Dermis blood vessel endothelial cell (primary cell): ENCODE results near the gene BCKDK. TPM values are rescaled to one million over a fixed set of nuclear protein-coding genes. Genes with fewer than 3 reads are reported as not detected.
"Not testable (repeated sequence)": the region's sequence is repeated elsewhere in the genome, so short reads cannot be mapped to it uniquely, and the experiment has no call there.

Source experiments
- DNase-seq: peaks from one replicate; pipeline ENCODE4 v3.0.0; 2010
- total RNA-seq: library from RNA; depleted of rRNA; stranded (reverse); fragments of >200 nt; gene quantifications from 2 replicates; pipeline ENCODE4 v1.2.3, GENCODE V29; 2014

BCKDK gene
- total RNA-seq, 1 donor from 2014 or later, result 18.4 TPM

DNA sequence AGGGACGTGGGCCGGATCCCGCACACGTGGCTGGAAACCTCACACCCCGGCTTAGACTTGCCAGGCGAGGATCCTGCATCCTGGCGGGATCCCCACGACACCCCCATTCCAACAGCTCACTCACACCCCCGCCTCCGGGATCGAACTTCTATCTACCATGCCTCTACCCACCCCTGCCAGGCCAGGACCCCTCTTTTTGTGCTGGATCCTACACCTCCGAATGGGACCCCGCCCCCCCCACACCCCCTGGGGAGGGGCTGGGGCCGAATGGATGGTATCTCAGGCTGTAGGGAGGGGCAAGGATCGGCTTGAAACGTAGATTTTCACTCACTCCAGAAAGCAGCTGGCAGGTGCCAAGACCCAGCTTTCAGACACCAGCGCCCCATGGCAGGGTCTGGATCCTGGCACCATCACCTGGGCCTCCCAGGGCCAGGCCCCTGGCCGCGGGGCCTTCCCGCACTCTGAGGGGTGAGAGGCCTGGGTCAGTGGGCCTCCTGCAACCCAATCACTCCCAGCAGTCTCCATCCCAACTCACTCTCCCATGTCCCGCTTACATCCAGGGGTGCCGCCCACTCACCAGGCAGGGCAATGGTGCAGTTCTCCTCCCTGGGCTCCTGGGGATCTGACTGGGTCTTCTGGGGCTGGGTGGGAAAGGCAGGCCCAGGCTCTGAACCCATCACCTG lies 35.0 kb downstream of the BCKDK start:
- no peak for DNase-seq

DNA sequence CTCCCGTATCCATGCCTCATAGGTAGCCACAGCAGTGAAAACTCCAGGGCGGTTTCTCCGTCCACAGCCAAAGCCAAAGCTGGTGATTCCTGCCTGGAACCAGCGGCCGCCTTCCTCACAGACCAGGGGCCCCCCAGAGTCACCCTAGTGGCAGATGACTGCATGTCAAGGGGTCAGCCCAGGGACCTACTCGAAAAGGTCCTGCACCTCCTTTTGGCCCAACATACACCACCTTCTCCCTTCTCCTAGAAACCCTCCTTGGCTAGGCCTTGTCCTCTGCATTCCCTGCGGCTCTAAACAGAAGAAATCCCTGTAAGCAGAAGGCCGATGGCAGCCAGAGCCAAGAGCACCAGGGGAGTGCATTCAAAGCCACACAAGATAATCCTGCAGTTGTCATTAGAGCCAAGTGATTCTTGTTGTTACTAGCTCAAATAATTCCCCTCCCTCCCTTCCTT lies 35.5 kb downstream of the BCKDK start:
- no peak for DNase-seq

DNA sequence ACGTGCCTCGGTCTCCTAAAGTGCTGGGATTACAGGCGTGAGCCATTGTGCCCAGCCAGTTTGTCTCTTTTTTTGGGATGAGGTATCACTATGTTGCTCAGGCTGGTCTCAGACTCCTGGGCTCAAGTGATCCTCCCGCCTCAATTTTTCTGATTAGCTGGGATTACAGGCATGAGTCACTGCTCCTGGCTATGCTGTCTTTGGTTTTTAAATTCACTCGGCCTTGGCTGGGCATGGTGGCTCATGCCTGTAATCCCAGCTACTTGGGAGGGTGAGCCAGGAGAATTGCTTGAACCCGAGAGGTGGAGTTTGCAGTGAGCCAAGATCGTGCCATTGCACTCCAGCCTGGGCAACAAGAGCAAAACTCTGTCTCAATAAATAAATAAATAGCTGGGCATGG lies 36.2 kb downstream of the BCKDK start:
- not testable (repeated sequence) for DNase-seq

DNA sequence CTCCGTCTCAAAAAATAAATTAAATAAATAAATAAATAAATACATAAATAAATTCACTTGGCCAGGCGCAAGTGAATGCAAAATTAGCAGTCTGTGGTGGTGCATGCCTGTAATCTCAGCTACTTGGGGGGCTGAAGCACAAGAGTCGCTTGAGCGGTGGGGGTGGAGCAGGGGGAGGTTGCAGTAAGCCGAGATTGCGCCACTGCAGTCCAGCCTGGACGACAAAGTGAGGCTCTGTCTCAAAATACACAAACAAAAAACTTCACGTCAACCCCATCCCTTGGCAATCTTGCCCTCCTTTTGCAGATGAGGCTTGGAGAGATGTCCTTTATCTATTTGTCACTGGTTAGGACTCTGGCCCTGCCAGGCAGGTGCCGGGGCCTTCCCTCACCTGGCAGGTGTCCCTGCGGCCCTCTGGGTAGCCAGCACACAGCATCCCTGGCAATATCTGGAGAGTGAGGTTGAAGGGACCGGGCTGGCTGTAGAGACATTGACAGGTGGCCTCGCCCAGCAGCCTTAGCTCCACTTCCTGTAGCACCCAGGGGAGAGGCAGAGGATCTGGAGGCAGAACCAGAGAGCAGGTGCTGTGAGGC lies 37.3 kb downstream of the BCKDK start:
- no peak for DNase-seq

DNA sequence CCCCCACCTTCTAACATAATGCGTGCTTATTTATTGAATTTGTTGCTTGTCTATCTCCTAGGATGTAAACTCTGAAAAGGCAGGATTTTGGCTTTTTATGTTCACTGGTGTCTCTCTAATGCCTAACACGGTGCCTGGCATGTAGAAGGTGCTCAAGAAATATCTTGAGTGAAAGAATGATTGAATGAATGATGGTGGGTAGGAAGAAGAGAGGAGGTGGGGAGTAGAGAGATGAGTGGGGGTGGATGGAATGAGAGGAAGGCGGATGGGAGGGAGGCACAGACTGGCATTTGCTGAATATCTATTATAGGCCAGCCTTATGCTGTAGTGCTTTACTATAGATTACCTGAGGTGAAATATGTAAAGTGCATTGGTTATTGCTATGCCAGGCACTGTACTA lies 39.4 kb downstream of the BCKDK start:
- no peak for DNase-seq

DNA sequence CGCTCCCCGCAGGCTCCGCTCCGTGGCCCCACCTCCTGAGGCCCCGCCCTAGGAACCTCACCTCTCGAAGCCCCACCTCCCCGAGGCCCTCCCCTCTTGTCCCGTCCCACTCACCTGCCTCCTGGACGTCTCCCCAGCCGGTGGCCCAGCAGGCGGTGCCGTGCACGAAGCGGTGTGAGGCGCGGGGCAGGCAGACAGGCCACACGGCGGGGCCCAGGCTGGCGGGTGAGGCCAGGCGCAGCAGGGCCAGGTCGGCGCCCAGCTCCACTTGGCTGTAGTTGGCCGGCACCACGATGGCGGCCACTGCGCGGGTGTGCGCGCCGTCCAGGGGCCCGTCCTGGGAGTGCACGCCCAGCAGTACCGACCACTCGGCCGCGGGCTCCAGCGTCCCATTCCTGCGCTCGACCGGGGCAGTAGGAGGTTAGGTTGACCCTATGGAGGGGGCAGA lies 40.1 kb downstream of the BCKDK start:
- no peak for DNase-seq

DNA sequence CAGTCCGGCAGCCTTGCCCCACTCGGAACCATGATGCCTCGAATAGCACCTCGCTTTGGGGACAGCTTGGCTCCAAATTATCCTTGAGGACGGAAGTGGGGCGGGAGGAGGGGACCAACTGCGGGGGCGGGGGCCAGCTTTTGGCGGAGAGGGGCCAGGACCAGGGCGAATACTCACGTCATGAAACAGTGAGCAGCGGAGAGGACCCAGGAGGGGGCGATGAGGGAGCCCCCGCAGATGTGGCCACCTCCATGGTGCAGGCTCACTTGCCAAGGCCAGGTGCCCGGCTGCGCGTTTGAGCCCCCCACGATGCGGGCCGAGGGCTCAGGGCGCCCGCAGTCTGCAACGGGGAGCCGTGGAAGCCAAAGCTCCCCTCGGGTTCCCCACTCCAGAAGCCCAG lies 40.7 kb downstream of the BCKDK start:
- DNase-seq, result no peak

DNA sequence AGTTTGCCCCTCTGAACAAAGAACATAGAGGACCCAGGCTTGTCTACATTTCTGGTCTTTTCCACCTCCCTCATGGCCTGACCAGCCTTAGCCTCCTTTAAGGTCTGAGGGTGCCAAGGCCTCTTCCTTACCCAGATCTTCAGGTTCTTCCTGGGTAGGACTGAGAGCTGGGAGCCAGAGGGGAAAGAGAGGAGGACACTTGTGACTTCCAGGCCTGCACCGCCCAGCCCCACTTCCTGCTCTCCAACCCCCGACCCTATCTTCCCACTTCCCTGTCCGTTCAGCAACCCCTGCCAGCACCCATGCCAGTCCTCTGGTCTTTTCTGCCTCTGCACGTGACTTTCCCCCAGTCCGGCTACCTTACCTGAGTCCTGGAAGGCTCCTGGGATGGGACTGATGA lies 41.1 kb downstream of the BCKDK start:
- DNase-seq, result no peak

DNA sequence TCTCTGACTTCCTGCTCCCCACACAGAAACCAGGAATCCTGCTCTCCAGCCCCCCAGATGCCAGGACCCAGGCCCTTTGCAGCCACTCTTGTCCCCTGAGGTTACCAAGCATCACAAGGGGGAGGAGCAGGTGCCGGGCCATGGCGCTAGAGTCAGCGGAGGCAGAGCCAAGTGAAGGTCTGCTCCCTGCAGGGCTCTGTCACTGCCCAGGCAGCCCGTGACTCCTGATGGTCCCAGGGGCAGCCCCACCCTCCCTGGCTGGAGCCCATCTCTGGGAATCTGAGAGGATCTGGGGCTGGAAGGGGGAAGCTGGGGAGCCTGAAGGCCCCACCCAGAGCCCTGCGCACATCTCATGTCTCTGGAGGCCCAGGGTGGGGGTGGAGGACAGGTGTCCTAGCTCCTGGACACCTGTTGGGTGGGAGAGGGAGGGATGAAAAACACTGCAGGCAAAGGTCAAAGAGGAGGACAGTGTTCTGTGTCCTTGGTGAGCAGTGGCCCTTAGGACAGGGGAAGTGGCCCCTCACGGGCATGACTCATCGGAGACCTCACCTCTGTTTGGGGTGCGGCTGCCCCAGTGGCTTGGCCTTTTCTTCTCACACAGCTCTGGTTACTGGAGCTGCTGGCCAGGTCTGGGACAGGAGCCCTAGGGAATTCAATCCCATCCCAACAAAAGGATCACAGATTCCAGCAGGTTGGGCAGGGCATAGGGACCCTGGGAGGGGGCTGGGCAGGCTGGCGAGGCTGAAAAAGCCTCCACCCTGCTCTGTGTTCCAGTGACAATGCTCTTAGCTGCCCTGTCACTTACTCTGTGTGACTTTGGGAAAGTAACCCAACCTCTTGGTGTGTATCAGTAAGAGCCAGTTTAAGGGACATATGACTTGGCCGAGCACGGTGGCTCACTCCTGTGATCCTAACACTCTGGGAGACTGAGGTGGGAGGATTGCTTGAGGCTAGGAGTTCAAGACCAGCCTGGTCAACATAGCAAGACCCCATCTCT lies 42.0 kb downstream of the BCKDK start, which contains the start of gene PRSS36:
TSS of gene PRSS36 (minus strand) at position 173 of the 997 bp plus-strand sequence. CDS start at position 142, 31 bp downstream.
- no peak for DNase-seq

DNA sequence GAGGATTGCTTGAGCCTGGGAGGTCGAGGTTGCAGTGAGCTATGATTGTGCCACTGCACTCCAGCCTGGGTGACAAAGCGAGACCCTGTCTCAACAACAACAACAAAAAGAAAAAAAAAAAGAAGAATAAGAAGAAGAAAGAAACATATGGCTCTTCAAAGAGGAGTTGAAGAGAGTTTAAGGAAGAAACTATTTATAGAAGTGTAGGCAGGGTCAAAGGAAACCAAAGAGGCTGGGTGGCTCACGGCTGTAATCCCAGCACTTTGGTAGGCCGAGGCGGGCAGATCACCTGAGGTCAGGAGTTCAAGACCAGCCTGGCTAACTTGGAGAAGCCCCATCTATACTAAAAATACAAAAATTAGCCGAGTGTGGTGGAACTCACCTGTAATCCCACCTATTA lies 42.8 kb downstream of the BCKDK start:
- not testable (repeated sequence) for DNase-seq

DNA sequence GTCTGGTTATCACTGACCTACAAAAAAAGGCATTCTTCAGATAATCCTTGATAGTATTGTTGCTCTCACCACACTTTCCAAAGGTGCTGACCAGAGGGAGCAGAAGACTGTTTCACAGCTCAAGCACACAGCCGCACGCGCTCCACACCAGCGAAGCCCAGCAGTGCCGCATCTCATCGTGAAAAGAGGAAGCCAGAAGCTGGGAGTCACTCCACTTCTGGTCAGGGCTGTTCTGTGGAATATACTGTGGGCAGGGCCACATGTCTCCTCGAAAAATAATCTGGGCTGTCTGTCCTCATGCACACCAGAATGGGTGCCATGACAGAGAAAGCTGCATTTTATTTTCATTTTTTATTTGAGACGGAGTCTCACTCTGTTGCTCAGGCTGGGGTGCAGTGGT lies 49.0 kb downstream of the BCKDK start:
- DNase-seq, result no peak

Other genes starting within 250 kb of the BCKDK start
- 40.0 and 58.0 TPM in 2 replicates for gene BCL7C, start 214.3 kb upstream of the BCKDK start, total RNA-seq
- 0.17 and 0.70 TPM in 2 replicates for gene CTF1, start 211.8 kb upstream of the BCKDK start, total RNA-seq
- gene FBXL19, start 184.8 kb upstream of the BCKDK start, total RNA-seq, result 21.8 and 26.7 TPM in 2 replicates
- 40.2 and 42.4 TPM in 2 replicates for gene ORAI3, start 159.3 kb upstream of the BCKDK start, total RNA-seq
- gene SETD1A, start 150.6 kb upstream of the BCKDK start, total RNA-seq, result 2.6 and 5.3 TPM in 2 replicates
- gene HSD3B7, start 123.2 kb upstream of the BCKDK start, total RNA-seq, result 21.0 and 26.4 TPM in 2 replicates
- 0.51 and 0.70 TPM in 2 replicates for gene STX1B, start 97.7 kb upstream of the BCKDK start, total RNA-seq
- gene STX4, start 74.8 kb upstream of the BCKDK start, total RNA-seq, result 22.9 and 26.2 TPM in 2 replicates
- 7.3 and 9.0 TPM in 2 replicates for gene ZNF668, start 34.1 kb upstream of the BCKDK start, total RNA-seq
- gene ZNF646, start 34.0 kb upstream of the BCKDK start, total RNA-seq, result 16.0 and 17.4 TPM in 2 replicates
- gene PRSS53, start 19.4 kb upstream of the BCKDK start, total RNA-seq, result 0.88 and 2.0 TPM in 2 replicates
- gene VKORC1, start 13.6 kb upstream of the BCKDK start, total RNA-seq, result 67.6 and 109 TPM in 2 replicates
- gene KAT8, start 9.3 kb downstream of the BCKDK start, total RNA-seq, result 38.3 and 45.6 TPM in 2 replicates
- not detected in 2 replicates for gene PRSS8, start 27.3 kb downstream of the BCKDK start, total RNA-seq
- 0.51 TPM in 1 of 2 replicates, not detected in the other for gene PRSS36, start 41.7 kb downstream of the BCKDK start, total RNA-seq
- 68.2 and 71.3 TPM in 2 replicates for gene FUS, start 71.8 kb downstream of the BCKDK start, total RNA-seq
- 74.5 and 101 TPM in 2 replicates for gene PYCARD, start 94.4 kb downstream of the BCKDK start, total RNA-seq
- gene TRIM72, start 105.7 kb downstream of the BCKDK start, total RNA-seq, result not detected in 2 replicates
- gene PYDC1, start 108.7 kb downstream of the BCKDK start, total RNA-seq, result not detected in 2 replicates
- gene ITGAM, start 151.6 kb downstream of the BCKDK start, total RNA-seq, result 0.34 TPM in 1 of 2 replicates, not detected in the other
- 0.14 and 0.34 TPM in 2 replicates for gene ITGAX, start 246.8 kb downstream of the BCKDK start, total RNA-seq